Measurements from ENCODE around the gene CASQ1. TPM values are rescaled to one million over a fixed set of nuclear protein-coding genes. Genes with fewer than 3 reads are reported as not detected.

The CASQ1 gene
- total RNA-seq, 6 experiments from 2014 or later: 0.25 TPM; not detected in 5

DNA sequence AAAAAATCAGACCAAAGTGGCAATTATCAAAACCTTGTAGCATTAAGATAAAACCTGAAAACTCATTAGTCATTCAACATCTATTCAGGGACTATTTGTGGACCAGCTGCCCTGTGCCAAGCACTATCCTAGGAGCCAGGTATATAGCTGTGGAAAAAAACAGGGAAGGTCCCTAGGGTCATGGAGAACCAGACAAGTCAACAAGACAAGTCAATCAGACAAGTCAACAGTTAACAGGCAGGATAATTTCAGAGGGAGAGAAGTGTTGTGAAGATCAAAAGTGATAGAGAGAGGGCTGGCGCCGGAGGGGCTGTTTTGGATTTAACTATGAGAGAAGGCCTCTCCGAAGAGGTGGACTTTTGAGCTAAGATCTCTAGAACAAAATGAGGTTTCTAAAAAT is 42.3 kb upstream of the CASQ1 start:
- no peak for ATAC-seq
- TF ChIP-seq, protein P1, sequence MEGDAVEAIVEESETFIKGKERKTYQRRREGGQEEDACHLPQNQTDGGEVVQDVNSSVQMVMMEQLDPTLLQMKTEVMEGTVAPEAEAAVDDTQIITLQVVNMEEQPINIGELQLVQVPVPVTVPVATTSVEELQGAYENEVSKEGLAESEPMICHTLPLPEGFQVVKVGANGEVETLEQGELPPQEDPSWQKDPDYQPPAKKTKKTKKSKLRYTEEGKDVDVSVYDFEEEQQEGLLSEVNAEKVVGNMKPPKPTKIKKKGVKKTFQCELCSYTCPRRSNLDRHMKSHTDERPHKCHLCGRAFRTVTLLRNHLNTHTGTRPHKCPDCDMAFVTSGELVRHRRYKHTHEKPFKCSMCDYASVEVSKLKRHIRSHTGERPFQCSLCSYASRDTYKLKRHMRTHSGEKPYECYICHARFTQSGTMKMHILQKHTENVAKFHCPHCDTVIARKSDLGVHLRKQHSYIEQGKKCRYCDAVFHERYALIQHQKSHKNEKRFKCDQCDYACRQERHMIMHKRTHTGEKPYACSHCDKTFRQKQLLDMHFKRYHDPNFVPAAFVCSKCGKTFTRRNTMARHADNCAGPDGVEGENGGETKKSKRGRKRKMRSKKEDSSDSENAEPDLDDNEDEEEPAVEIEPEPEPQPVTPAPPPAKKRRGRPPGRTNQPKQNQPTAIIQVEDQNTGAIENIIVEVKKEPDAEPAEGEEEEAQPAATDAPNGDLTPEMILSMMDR (IDR thresholded peaks at IDR 0.05): no peak
- H3K4me1 ChIP-seq: no peaks in the 10 kb centered on the region
- no peak for DNase-seq
- H3K4me3 ChIP-seq: no peak overlapping the region
- 62% methylated on average over 3 of the region's 3 CpGs for WGBS (ENCODE audit: insufficient coverage, low coverage, low lambda C conversion rate, missing lambda C conversion rate)
- no peaks in the 10 kb centered on the region for H3K36me3 ChIP-seq
- H3K9me3 ChIP-seq: no peaks in the 10 kb centered on the region
- intact Hi-C loops (cut with DNase I): no loop called here
- H3K27me3 ChIP-seq: no peaks in the 10 kb centered on the region
- H3K27ac ChIP-seq: no peak overlapping the region

DNA sequence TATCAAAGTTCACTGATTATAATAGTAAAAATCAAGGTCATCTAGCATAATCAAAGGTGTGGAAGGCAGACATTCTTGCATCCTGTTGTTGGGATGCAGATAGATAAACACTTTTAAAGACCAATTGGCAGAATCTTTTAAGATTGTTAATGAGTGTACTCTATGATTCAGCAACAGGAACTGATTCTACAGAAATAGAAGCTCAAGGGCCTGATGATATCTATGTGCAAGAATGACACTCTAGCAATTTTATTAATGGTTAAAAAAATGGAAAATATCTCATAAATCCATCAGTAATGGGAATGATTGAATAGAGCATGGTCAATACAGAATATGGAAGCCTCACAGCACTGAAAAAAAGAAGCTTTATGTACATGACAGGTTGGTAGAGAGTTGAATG is 41.1 kb upstream of the CASQ1 start:
- H3K36me3 ChIP-seq: no peaks in the 10 kb centered on the region
- DNase-seq (no peak), ATAC-seq (no peak)
- no peaks in the 10 kb centered on the region for H3K4me1 ChIP-seq
- no peak overlapping the region for H3K27ac ChIP-seq
- intact Hi-C loops (cut with DNase I): no loop called here
- no peaks in the 10 kb centered on the region for H3K27me3 ChIP-seq
- TF ChIP-seq, protein P1 (IDR thresholded peaks at IDR 0.05): no peak
- TF ChIP-seq POLR2A (IDR thresholded peaks at IDR 0.05): no peak
- no peak overlapping the region for H3K4me3 ChIP-seq
- H3K9me3 ChIP-seq: no peaks in the 10 kb centered on the region

DNA sequence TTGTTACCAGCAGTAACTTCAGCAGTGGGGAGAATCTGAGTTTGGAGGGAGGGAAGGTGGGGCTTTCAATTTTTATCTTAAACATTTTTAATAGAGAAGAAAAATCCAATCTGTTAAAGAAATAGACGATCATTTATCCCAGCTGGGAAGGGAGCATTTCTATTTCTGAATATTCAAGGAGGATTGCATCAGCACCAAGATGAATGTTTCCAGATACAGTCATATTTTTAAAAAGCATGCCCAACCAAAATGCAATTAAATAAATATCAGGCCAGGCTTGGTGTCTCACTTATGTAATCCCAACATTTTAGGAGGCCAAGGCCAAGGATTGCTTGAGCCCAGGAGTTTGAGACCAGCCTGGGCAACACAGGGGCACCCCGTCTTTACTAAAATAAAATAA is 40.7 kb upstream of the CASQ1 start:
- no peak overlapping the region for H3K27ac ChIP-seq

DNA sequence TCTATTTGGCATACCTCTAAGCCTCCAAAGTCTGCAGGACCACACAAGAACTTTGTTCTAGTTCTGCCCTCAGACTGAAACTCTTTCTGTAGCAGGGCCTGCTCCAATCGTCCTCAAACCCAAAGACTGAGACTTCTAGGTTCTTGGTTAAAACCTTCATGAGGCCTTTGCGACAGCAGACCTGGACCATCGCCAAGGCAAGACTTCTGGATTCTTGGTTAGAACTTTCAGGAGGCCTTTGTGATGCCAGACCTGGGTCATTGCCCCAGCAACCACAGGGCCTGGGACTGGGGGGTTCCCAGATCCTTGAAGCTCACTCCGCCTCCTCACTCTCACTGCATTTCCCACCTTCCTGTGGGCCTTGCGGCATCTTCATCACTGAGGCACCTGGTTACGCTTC is 39.1 kb upstream of the CASQ1 start, which contains the start of gene ATP1A4:
ATP1A4 (plus strand) TSS at position 301 of the 400 bp plus-strand sequence. CDS start 438 bp downstream, outside the sequence.
- H3K4me3 ChIP-seq: no peak within 1 kb of the TSS
- H3K27me3 ChIP-seq: no peaks in the 10 kb centered on the region
- WGBS (ENCODE audit: insufficient coverage, low coverage, low lambda C conversion rate, missing lambda C conversion rate): 81% methylated on average over 5 of the region's 6 CpGs
- H3K9me3 ChIP-seq: no peaks in the 10 kb centered on the region
- no peak for DNase-seq
- intact Hi-C loops (cut with DNase I): no loop called here
- ATAC-seq: no peak
- H3K27ac ChIP-seq: no peak within 1 kb of the TSS
- no peak for TF ChIP-seq POLR2A (IDR thresholded peaks at IDR 0.05)
- TF ChIP-seq, protein P1 (IDR thresholded peaks at IDR 0.05): no peak
- no peaks in the 10 kb centered on the region for H3K4me1 ChIP-seq
- no peaks in the 10 kb centered on the region for H3K36me3 ChIP-seq

More for the DNA sequence above, 40.7 kb upstream of the CASQ1 start:
- 69% methylated on average over 2 of the region's 2 CpGs for WGBS (ENCODE audit: insufficient coverage, low coverage, low lambda C conversion rate, missing lambda C conversion rate)
- no peaks in the 10 kb centered on the region for H3K27me3 ChIP-seq
- intact Hi-C loops (cut with DNase I): no loop called here
- ATAC-seq: no peak
- no peaks in the 10 kb centered on the region for H3K4me1 ChIP-seq
- H3K36me3 ChIP-seq: no peaks in the 10 kb centered on the region
- no peaks in the 10 kb centered on the region for H3K9me3 ChIP-seq
- no peak for DNase-seq
- no peak for TF ChIP-seq POLR2A (IDR thresholded peaks at IDR 0.05)
- TF ChIP-seq, protein P1 (IDR thresholded peaks at IDR 0.05): no peak
- no peak overlapping the region for H3K4me3 ChIP-seq

DNA sequence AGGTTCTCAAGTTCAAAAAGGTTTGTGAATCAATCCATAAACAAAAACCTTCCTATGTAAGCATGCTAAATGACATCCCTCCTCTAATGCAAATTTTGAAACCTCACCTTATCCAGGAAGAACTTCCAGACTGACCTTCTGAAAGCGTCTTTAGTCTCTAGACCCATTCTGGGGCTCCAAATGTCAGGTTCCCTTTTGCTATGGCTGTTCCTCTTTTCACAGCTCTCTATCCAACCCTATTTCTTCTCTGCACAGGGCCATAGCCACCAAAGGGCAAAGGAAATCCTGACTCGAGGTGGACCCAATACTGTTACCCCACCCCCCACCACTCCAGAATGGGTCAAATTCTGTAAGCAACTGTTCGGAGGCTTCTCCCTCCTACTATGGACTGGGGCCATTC is 35.6 kb upstream of the CASQ1 start:
- no peaks in the 10 kb centered on the region for H3K4me1 ChIP-seq

More for the DNA sequence above, 35.6 kb upstream of the CASQ1 start:
- no peaks in the 10 kb centered on the region for H3K36me3 ChIP-seq
- no peak overlapping the region for H3K27ac ChIP-seq
- ATAC-seq: peak in 1 of 4 donors; percentile 12
- no peak overlapping the region for H3K4me3 ChIP-seq
- H3K27me3 ChIP-seq: no peaks in the 10 kb centered on the region
- intact Hi-C loops (cut with DNase I): no loop called here
- 53% methylated on average over 3 of the region's 3 CpGs for WGBS (ENCODE audit: insufficient coverage, low coverage, low lambda C conversion rate, missing lambda C conversion rate)
- TF ChIP-seq POLR2A (IDR thresholded peaks at IDR 0.05): no peak
- TF ChIP-seq, protein P1 (IDR thresholded peaks at IDR 0.05): no peak
- H3K9me3 ChIP-seq: no peaks in the 10 kb centered on the region
- no peak for DNase-seq

Measured in right lobe of liver (tissue), 6 donors.